HG02885 (cell line): ENCODE results near the gene IRF8.
A peak's percentile ranks its signal among the peaks of the same experiment; 100 is the strongest.
"Not testable (repeated sequence)": the region's sequence is repeated elsewhere in the genome, so short reads cannot be mapped to it uniquely, and the experiment has no call there.

ENCODE experiments used
- ATAC-seq: cut with Tn5 transposase; IDR thresholded peaks from one replicate; pipeline ENCODE4 v1.9.1; 2021; ENCODE audit warnings: mild to moderate bottlenecking; ENCODE audit not compliant: unreplicated experiment, poor library complexity

The IRF8 gene

GRCh38 chr16:85867189-85867588 lies 31.8 kb upstream of the IRF8 start:
- no peak for ATAC-seq

GRCh38 chr16:85868495-85868894 lies 30.5 kb upstream of the IRF8 start:
- no peak for ATAC-seq

GRCh38 chr16:85869206-85869605 lies 29.8 kb upstream of the IRF8 start:
- ATAC-seq, result no peak

- ATAC-seq, result no peak
These were observed 29.0 kb upstream of the IRF8 start for GRCh38 chr16:85869785-85870558.

GRCh38 chr16:85871756-85872155 lies 27.2 kb upstream of the IRF8 start:
- no peak for ATAC-seq

- ATAC-seq, result no peak
These were observed 26.2 kb upstream of the IRF8 start for GRCh38 chr16:85872734-85873133.

- no peak for ATAC-seq
These were observed 25.8 kb upstream of the IRF8 start for GRCh38 chr16:85873153-85873552.

GRCh38 chr16:85874031-85874430 lies 24.9 kb upstream of the IRF8 start:
- ATAC-seq, result not testable (repeated sequence)

GRCh38 chr16:85878407-85878806 lies 20.6 kb upstream of the IRF8 start:
- no peak for ATAC-seq

GRCh38 chr16:85878875-85879274 lies 20.1 kb upstream of the IRF8 start:
- ATAC-seq, result no peak

GRCh38 chr16:85879549-85879948 lies 19.4 kb upstream of the IRF8 start:
- ATAC-seq, result no peak

GRCh38 chr16:85879975-85880831 lies 18.8 kb upstream of the IRF8 start:
- peak; percentile 72 for ATAC-seq

- no peak for ATAC-seq
These were observed 18.1 kb upstream of the IRF8 start for GRCh38 chr16:85880861-85881260.

- no peak for ATAC-seq
These were observed 17.5 kb upstream of the IRF8 start for GRCh38 chr16:85881436-85881835.

GRCh38 chr16:85882181-85882810 lies 16.7 kb upstream of the IRF8 start:
- no peak for ATAC-seq

GRCh38 chr16:85883813-85884212 lies 15.1 kb upstream of the IRF8 start:
- no peak for ATAC-seq

- no peak for ATAC-seq
These were observed 14.0 kb upstream of the IRF8 start for GRCh38 chr16:85884808-85885463.

- no peak for ATAC-seq
These were observed 13.4 kb upstream of the IRF8 start for GRCh38 chr16:85885537-85885936.

GRCh38 chr16:85888405-85889331 lies 10.3 kb upstream of the IRF8 start:
- ATAC-seq, result peak; percentile 82
